Measurements from ENCODE around the gene TP73.
"Not testable (repeated sequence)": the region's sequence is repeated elsewhere in the genome, so short reads cannot be mapped to it uniquely, and the experiment has no call there.

The TP73 gene

DNA sequence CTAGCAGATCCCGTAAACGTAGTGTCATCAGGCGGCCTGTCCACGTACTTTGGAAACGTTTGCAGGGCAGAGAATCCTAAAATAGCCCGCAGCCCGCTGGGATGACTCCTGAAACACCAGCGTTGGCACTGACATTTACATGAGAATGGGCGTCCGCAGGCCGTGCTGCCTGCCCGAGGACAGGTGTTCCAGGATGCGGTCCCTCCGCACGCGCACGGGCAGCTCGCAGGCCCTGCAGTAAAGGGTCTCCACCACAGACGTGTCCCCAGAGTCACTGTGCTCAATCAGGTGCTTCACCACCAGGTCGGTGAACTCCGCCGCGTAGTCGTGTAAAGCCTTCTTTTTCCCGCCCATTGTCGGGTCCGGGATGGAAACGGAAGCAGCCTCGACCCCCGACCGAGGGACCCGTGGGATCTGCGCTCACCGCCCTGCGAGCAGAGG, 94.1 kb downstream of the TP73 start:
- DNase-seq = no peak

DNA sequence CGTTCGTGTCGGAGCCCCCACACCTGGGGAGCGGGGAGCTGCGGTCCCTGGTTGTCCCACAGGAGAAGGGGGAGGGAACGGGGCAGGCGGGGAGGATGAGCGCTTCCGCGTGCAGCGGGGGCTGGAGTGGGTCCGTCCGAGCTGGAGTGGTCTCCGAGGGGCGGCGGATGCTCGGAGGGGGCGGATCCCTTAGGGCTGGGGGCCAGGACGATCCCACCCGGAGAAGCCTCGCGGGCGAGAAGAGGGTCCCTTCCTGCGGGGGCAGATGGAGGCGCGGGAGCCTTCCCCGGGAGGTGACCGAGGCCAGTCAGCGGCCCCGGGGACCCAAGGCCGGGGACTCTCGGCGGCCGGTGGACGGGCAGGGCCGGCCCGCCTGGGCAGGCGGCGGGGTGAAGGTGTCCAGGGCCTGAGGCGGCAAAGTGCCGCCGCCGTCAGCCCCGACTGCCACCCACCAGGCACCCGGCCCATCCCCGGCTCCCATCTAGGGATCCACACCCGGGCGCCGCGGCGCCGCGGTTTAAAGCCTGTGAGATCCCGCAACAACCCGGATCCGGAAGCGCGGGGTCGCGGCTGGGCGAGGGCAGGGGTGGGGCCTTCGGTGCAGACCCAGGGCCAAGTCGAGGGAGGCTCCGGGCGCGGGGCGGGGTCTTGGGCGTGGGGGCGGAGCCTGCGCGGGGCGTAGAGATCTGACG, 94.7 kb downstream of the TP73 start:
- peak; percentile 89 for DNase-seq

DNA sequence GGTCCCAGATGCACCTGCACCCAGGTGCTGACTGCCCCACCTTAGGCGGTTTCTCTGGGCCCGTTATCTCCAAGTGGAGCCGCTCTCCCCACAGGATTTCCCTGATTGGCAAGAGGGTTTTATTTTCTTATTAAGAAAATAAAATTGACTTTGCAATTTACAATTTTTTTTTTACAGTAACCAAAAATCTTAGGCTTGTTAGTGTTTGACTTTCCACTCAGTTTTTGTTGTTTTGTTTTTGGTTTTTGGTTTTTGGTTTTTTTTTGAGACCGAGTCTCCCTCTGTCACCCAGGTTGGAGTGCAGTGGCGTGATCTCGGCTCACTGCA, 95.2 kb downstream of the TP73 start:
- no peak for DNase-seq

DNA sequence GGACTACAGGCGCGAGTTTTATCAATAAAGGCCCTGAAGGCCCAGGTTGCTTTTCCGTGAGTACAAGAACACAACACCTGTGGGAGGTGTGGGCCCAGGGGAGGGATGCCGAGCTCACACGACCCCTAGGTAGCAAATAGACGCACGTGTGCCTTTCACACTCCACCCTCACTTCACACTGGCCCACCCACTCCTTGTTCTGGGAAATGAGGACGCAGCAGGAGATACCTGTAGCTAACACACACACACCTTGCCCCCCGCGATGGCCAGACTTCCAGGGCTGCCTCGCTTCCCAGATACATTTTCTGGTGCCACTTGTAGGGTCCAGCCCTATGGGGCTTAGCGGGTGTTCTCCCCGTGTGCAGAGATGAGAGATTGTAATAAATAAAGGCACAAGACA, 95.6 kb downstream of the TP73 start:
- no peak for DNase-seq

DNA sequence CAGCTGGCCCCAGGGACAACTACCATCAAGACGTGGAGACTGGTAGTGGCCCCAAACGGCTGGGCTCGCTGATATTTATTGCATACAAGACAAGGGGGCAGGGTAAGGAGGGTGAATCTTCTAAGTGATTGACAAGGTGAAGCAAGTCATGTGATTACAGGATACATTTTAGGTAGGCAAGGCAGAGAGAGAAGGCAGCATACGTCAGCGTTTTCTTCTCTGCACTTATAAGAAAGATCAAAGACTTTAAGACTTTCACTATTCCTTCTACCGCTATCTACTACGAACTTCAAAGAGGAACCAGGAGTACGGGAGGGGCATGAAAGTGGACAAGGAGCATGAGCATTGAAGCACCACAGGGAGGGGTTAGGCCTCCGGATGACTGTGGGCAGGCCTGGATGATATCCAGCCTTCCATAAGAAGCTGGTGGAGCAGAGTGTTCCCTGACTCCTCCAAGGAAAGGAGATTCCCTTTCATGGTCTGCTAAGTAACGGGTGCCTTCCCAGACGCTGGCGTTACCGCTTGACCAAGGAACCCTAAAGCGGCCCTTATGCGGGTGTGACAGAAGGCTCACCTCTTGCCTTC, 96.1 kb downstream of the TP73 start:
- DNase-seq = not testable (repeated sequence)

DNA sequence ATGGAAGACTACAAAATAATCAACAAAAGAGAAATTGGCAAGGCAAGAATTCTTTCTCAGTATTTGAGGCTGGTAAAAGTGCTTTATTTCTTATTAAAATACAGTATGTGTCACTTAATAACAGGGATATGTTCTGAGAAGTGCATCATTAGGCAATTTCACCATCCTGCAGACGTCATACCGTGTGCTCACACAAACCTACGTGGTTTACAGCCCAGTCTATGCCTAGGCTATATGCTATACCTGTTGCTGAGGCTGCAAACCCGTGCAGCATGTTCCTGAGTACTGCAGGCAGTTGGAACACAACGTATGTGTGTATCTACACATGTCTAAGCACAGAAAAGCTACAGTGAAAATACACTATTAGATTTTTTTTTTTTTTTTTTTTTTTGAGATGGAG, 97.2 kb downstream of the TP73 start:
- no peak for DNase-seq

DNA sequence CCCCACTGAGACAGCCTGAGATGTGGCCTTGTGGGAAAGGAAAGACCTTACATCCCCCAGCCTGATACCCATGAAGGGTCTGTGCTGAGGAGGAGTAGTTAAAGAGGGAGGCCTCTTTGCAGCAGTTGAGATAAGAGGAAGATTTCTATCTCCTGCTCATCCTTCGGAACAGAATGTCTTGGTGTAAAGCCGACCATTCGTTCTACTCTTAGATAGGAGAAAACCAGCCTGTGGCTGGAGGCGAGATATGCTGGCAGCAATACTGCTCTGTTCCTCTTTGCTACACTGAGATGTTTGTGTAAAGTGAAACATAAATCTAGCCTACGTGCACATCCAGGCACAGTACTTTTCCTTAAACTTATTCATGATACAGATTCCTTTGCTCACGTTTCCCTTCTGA, 98.4 kb downstream of the TP73 start:
- no peak for DNase-seq

DNA sequence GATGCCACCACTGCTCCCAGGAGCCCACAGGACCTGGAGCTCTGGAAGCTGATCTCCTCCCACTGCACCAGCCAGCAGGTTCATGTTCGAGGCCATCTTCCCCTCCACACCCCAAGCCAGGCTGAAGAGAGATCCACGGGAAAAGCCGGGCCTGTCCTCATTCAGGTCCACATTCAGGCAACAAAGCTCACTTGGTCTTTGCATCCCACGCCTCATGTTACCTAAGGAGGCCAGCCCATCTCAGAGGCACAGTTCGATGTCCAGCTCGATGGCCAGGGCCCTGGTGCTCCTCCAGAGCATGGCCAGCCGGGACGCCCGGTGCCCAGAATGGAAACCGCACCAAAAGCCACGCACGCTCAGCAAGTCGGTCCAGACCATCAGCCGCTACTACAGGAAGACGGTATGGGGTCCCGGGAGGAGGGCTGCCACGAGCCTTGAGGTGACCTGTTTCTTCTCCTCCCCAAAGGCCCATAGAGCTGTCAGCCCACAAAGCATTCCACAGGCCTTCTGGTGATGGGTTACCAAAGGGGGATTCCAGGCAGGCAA, 100.2 kb downstream of the TP73 start, which contains the start of gene CCDC27:
Gene CCDC27, plus strand, starts transcription at position 51 of the 546 bp plus-strand sequence. Its CDS starts 32 bp downstream, at position 83.
- DNase-seq = no peak

DNA sequence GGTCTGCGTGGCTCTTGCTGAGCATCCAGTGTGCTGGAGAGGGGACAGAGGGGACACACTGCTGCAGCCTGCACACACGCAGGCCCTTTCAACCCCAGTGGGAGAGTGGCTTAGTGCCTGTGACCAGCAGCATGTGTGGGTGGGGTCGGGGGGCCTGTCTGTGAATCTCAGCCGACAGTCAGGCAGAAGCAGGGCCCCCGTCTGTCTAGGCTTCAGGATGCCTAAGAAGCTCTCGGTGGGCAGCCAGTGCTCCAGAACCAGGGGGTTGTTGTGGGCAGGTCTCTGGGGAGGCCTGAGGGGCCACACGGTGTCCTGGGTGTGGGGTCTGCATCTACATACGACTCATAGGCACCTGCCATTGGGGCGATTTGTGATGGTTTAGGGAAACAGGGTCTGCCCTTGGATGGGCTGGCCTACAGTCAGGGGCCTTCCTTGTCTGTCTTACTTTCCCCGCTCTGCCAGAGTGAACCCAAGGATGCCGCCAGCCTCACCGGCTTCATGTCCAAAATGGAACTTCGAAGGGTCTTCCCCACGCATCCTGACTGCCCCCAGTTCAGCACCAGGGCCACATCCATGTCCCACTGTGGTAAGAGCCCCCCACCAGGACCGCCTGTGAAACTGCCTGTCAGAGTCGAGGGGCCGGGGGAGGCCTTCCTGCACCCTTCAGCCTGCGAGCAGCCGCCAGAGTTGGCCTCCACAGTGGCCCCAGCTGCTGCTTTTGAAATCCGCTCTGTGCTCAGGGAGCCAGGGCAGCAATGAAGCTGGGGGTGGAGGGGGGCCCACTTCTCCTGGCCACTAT, 101.5 kb downstream of the TP73 start:
- no peak for DNase-seq

DNA sequence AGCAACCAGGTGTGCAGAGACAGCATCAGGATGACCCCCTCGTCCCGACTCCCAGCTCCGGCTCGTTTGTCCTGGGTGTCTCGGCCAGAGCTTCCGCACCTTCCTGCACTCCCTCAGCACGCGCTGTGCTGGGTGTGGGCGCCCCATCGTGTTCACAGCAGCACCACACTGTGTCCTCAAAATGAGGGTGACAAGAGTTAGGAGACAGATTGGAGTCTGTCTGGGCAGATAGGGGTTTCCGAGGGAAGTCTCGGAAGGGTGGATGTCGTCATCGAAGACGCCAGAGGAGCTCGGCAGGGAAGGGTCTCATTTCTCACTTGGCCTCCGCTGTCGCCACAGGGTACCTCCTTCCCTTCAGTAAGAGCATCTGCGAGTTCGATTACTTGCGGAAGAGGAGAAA, 104.1 kb downstream of the TP73 start:
- DNase-seq = no peak

DNA sequence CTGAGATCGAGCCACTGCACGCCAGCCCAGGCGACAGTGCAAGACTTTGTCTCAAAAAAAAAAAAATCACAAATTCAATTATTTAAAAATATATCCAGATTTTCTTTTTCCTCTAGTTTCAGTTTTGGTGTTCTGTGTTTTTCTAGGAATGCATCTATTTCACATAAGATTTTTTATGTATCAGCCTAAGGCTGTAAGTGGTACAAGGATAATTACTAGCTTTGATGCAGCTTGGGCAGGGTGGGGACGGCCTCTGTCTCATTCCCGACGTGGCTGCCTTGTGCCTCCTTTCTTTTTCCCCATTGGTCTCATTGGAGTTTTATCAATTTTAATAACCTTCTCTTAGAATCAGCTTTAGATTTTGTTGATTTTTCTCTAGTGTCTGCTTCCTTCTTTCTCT, 106.8 kb downstream of the TP73 start:
- DNase-seq = no peak

DNA sequence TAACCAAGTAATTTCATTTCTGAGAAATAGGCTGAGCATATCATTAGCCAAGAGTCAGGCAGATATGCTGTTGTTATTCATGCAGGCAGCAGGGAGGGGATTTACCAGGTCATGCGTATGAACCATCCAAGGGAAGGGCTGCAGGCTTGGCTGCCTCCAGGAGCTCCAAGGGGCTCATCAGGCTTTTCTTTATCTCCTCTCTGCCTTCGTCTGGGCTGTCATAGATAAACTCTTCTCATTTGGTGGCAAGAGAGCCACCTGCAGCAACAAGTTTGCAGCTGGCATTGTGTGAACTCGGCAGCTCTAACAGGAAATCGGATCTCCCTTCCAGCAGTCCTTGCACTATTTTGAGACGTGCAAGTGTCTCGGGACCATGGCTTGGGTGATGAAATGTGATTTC, 107.5 kb downstream of the TP73 start:
- no peak for DNase-seq

DNA sequence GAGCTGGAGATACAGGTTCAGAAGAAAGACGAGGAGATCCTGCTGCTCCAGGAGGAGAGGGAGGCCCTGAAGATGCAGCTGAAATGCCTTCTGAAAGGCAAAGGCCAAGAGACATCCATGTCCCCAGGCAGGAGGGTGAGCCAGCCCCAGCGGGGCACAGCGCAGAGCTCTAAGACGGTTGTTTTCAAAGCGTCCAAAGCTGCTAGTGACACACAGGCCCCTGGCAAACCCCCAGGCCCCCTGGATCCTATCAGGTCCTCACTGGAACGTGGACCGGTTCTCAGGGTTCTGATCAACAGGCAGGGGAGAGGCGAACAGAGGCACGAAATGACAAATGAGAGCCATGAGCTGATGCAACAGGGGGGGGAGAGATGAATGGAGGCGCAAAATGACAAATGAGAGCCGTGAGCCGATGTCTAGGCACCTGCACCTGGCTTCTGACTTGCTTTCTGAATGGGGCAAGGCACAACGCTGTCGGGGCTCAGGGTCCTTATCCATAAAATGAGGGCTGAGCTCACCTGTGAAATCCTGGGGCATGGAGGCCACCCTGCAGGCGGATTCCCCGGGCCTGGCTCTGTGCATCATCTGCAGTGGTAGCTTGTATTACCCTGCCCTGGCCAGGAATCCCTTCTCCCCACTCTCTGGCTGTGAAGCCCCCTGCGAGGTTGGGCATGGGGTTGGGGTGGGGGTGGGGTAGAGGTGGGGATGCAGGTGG, 109.1 kb downstream of the TP73 start:
- DNase-seq = no peak

DNA sequence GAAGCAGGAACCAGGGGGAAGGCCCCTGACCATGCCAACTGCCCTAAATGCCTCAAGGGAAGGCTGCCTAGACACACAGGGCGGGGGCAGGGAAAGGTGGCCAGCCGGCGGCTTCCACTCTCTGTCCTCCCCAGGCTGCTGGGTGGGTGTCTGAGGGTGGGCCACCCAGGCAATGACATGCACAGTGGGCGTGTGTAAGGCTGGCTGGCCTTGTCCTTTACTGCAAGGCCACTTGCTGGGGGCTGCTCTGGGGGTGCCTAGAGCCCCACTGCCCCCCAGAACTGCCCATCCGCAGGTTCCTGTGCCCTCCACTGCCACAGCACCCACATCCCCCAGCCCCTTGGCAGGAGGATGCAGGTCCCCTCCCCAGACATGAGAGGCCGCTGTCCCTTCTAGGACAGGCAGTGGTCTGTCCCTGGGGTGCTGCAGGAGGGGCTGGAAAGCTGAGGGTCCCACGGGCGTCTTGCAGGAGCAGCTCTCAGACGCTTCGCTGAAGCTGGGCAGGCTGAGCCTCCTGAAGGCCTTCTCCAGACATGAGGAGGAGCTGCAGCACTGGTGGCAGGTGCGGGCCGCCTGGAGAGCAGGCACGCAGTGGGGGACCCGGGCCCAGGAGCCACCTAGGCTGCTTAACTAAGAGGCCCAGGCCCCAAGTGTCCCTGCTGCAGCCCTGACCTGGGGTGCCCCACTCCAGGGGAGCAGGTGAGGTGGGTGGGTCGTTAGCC, 110.0 kb downstream of the TP73 start:
- DNase-seq = no peak

DNA sequence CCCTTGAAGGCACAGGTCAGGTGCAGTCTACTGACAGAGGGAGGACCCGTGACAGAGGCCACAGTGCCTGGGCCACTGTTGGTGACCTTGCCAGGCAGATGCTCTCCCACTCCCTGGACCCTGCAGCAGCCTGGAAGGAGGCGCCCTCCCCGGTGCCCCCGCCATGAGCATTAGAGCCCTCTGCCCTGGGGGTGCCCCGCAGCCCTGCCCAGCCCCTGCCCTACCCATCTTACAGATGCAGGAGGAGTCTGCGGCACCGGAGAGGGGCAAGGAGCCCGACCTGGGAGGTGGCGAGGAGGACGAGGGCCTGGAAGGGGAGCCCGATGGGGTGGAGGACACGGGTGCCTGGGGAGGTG, 110.5 kb downstream of the TP73 start:
- no peak for DNase-seq

DNA sequence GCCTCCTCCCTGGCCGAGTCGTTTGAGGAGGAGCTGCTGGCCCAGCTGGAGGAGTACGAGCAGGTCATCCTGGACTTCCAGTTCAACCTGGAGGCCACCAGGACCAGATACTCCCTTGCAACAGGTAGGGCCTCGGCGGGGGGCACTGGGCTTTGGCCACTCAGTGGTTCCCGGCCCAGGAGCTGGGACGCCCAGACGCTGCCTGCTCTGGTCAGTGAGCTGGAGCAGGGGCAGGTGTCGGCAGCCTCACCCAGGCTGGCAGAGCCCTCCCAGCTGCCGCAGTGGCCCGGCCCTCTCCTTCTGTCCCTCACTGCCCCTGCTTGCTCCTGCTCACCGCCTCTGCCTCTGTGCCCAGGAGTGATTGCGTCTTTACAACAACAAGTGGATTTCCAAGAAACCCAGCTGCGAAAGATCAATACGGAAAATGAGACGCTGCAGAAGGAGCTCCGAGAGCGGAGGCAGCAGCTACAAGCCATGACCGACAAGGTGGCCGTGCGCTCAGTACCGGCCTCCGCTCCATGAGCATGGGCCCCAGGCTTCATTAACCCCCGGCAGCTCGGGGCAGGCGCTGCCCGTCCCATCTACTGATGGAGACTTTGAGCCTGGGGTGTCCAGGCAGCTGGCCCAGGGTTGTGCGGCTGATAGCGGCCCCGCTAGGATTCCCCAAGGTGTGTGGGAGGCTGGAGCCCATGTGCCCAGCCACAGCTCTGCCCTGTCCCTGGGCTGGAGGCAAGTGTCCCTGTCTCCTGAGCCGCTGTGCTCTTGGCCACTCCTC, 111.2 kb downstream of the TP73 start:
- no peak for DNase-seq

DNA sequence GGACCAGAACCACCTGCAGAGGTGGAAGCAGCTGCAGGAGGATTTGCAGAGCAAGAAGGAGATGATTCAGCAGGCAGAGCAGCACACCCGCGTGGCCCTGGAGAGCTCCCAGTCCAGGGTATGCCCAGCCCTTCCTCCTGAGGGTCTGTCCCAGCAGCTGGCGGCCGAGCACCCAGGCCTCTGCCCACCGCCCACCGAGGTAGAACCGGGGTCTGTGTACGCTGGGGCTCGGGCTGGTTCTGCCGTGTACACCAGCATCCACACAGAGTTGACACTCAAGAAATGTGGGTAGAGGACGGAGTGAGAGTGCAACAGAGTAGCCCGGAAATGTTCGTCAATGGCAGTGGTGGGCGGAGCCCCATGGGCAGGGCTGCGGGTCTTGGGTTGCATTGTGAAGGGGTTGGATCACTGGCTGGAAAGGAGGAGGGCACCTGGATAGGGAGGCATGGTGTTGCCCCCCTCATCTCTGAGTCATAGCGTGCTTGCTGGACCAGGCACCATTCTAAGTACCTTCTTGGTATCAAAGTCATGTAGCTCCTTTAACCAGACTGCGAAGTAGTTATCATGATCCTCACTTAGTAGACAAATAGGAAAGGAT, 115.1 kb downstream of the TP73 start:
- no peak for DNase-seq

DNA sequence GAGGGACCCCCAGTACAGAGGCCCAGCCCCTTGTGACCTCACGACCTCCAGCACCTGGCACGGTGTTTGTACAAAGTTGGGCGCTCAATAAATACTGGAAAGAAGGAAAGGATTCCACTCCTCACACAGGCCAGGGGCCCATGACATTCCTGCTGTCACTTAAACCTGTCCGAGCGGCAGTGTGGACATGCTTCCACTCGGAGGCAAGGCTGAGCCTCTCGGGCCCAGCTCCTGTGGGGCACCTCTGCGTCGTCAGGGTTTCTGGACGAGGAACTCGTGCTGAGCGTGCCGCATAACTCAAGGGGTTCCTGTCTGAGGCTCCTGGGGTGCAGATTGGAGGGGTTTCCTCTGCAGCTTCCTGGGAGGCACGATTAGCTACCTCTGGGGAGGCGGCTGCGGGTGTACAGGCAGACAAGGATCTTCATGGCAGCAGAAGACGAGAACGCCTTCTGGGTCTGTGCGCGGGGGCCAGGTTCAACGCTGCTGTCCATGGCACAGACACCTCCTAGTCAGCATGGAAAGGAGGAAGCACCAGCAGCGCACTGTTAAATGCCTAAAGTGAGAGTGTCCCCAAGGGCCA, 116.6 kb downstream of the TP73 start:
- DNase-seq = no peak

DNA sequence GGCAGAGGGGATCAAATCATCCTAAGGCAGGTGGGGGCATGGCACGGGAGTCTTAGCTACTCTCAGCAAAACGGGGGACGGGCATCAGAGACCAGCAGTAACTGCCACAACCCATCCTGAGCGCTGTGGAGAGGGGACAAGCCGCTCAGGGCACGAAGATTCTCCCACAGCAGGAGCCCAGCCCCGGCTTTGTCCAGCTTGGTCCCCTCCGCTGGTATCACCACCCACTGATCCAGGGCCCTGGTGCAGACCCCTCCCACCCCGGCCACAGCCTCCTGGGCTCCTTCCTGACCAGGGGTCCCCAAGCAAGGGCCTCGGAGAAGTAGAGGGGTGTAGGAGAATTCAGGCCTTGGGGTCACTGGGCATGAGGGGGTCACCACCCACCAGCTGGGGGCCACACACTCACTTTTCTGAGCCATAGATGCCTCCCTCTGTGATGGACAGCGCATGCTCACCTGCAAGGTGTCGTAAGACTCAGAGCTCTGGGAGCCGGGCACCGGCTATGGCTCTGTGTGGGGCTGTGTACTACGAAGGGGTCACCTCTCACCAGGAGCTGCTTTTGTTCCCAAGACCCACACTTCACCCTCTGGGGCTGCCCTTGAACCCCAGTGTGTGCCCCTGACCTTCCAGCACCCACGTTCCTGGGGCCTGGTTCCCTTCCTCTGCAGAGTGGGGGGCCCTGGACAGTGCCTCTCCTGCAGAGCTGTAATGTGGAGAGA, 117.9 kb downstream of the TP73 start:
- no peak for DNase-seq
